Neuronal stem cell (in vitro differentiated cells): ENCODE data around the gene RPL21.

ENCODE experiments used
- DNase-seq: peaks from one replicate; pipeline ENCODE4 v3.0.0-alpha.2; 2013; ENCODE audit warnings: low spot score
- H2AFZ ChIP-seq: one replicate; pipeline ENCODE4 v1.6.1; 2013; ENCODE audit warnings: mild to moderate bottlenecking, low read length, inconsistent platforms
- H2AK5ac ChIP-seq: 2 replicates; pipeline ENCODE4 v1.6.1; 2013; ENCODE audit warnings: low read depth, mild to moderate bottlenecking, inconsistent platforms, low read length, moderate library complexity, mixed read lengths
- H2BK120ac ChIP-seq: 2 replicates; pipeline ENCODE4 v1.6.1; 2013; ENCODE audit warnings: low read depth, mild to moderate bottlenecking, inconsistent platforms, low read length, moderate library complexity, mixed read lengths
- H2BK12ac ChIP-seq: one replicate; pipeline ENCODE4 v1.6.1; 2013; ENCODE audit warnings: low read length, inconsistent platforms
- H2BK15ac ChIP-seq: 2 replicates; pipeline ENCODE4 v1.6.1; 2013; ENCODE audit warnings: mild to moderate bottlenecking, low read length, inconsistent platforms, mixed read lengths
- H2BK5ac ChIP-seq: one replicate; pipeline ENCODE4 v1.6.1; 2013; ENCODE audit warnings: inconsistent platforms, mild to moderate bottlenecking, low read length, moderate library complexity
- H3K14ac ChIP-seq: one replicate; pipeline ENCODE4 v1.6.1; 2013; ENCODE audit warnings: low read length, inconsistent platforms
- H3K18ac ChIP-seq: 2 replicates; pipeline ENCODE4 v1.6.1; 2013; ENCODE audit warnings: low read length, inconsistent platforms
- H3K23ac ChIP-seq: 2 replicates; pipeline ENCODE4 v1.6.1; 2013; ENCODE audit warnings: low read depth, mild to moderate bottlenecking, mixed read lengths, low read length, inconsistent platforms; ENCODE audit not compliant: poor library complexity
- H3K27ac ChIP-seq: replicated peaks from 3 replicates; pipeline ENCODE4 v1.5.1; 2013; ENCODE audit warnings: low read length, inconsistent platforms
- H3K27me3 ChIP-seq, 3 experiments: 2 replicates each; pipeline ENCODE4 v1.6.1; 2013; ENCODE audit warnings: low read length in 3 of 3, mild to moderate bottlenecking in 2 of 3, inconsistent platforms in 1 of 3, low read depth in 1 of 3, mixed read lengths in 1 of 3, moderate library complexity in 1 of 3; ENCODE audit not compliant: control insufficient read depth in 3 of 3, insufficient read depth in 3 of 3
- H3K36me3 ChIP-seq, 2 donors: replicated peaks in 1 of 2; 2 replicates each; pipeline ENCODE4 v1.6.1; 2013; ENCODE audit warnings: low read length in 2 of 2; ENCODE audit not compliant: control insufficient read depth in 2 of 2, insufficient read depth in 2 of 2
- H3K4ac ChIP-seq: 2 replicates; pipeline ENCODE4 v1.6.1; 2013; ENCODE audit warnings: inconsistent platforms, mild to moderate bottlenecking, low read length, moderate library complexity
- H3K4me1 ChIP-seq, 2 donors: 1 replicate in 1 of 2; 2 replicates in 1 of 2; pipeline ENCODE4 v1.6.1; 2013; ENCODE audit warnings: low read length in 2 of 2, low read depth in 1 of 2; ENCODE audit not compliant: control insufficient read depth in 2 of 2, insufficient read depth in 1 of 2
- H3K4me2 ChIP-seq: one replicate; pipeline ENCODE4 v1.6.1; 2013; ENCODE audit warnings: mild to moderate bottlenecking, low read length, inconsistent platforms; ENCODE audit not compliant: insufficient read depth, poor library complexity, severe bottlenecking
- H3K4me3 ChIP-seq, 2 donors: 2 replicates each; pipeline ENCODE4 v1.5.1; 2013; ENCODE audit warnings: low read length in 2 of 2, mild to moderate bottlenecking in 2 of 2, inconsistent platforms in 1 of 2, moderate library complexity in 1 of 2
- H3K79me1 ChIP-seq: one replicate; pipeline ENCODE4 v1.6.1; 2013; ENCODE audit warnings: low read depth, mild to moderate bottlenecking, inconsistent platforms, low read length, moderate library complexity
- H3K9ac ChIP-seq: one replicate; pipeline ENCODE4 v1.6.1; 2013; ENCODE audit warnings: mild to moderate bottlenecking, low read depth, low read length, inconsistent platforms; ENCODE audit not compliant: poor library complexity
- H3K9me3 ChIP-seq, 2 donors: replicated peaks in 1 of 2; 2 replicates each; pipeline versions ENCODE3 to v1.6.1; 2013; ENCODE audit warnings: low read length in 2 of 2, mild to moderate bottlenecking in 2 of 2, inconsistent platforms in 1 of 2, low read depth in 1 of 2, mixed read lengths in 1 of 2, moderate library complexity in 1 of 2; ENCODE audit not compliant: control insufficient read depth in 2 of 2, insufficient read depth in 1 of 2
- H4K8ac ChIP-seq: one replicate; pipeline ENCODE4 v1.6.1; 2013; ENCODE audit warnings: low read depth, mild to moderate bottlenecking, inconsistent platforms, low read length, moderate library complexity
- H4K91ac ChIP-seq: one replicate; pipeline ENCODE4 v1.6.1; 2013; ENCODE audit warnings: low read length, low read depth, mild to moderate bottlenecking, inconsistent platforms; ENCODE audit not compliant: poor library complexity
- WGBS, 2 donors: extraction: QIAGEN DNeasy Blood & Tissue Kit; methylation state at CpG; one replicate each; pipeline ENCODE4 v1.1.7; 2013; ENCODE audit warnings: missing lambda C conversion rate in 2 of 2, mixed read lengths in 1 of 2; ENCODE audit not compliant: insufficient read length in 2 of 2, insufficient replicate concordance in 1 of 2; ENCODE audit errors: extremely low coverage in 2 of 2; 5-methylcytosine and 5-hydroxymethylcytosine counted together

The RPL21 gene

DNA sequence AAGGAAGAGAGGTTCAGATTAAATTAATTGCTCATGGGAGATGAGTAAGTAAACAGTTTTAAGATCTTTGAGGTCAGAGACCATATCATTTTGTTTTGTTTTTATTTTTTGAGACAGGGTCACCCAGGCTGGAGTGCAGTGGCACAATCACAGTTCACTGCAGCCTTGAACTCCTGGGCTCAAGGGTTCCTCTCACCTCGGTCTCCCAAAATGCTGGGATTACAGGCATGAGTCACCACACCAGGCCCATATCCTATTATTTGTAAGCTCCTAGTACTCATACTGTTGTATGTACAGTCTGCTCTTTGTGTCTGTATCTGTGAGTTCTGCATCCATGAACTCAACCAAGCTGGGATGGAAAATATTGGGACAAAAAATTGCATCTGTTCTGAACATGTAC lies 13.3 kb downstream of the RPL21 start:
- H3K27me3 ChIP-seq: peaks cover 0 to 4% (median 0%) of the 10 kb centered on the region in 3 experiments
- WGBS, 2 donors: no CpG with 5 or more reads among the region's 1 CpG
- no peak overlapping the region for H2BK12ac ChIP-seq
- no peak overlapping the region for H4K8ac ChIP-seq
- no peak overlapping the region for H2AK5ac ChIP-seq
- H3K4ac ChIP-seq: no peak overlapping the region
- DNase-seq: no peak
- no peak overlapping the region for H2BK5ac ChIP-seq
- H3K14ac ChIP-seq: no peak overlapping the region
- no peak overlapping the region for H3K27ac ChIP-seq
- peaks cover 3 to 26% of the 10 kb centered on the region in 2 donors for H3K36me3 ChIP-seq
- no peak overlapping the region for H3K18ac ChIP-seq
- H3K9me3 ChIP-seq: no peaks in the 10 kb centered on the region
- H3K23ac ChIP-seq: no peak overlapping the region
- H3K79me1 ChIP-seq: no peaks in the 10 kb centered on the region
- H2BK120ac ChIP-seq: no peak overlapping the region
- H2AFZ ChIP-seq: peak overlapping the region; percentile 30
- H3K4me2 ChIP-seq: no peak overlapping the region
- H2BK15ac ChIP-seq: no peak overlapping the region
- no peak overlapping the region for H3K9ac ChIP-seq
- peaks cover 0 to 16% of the 10 kb centered on the region in 2 donors for H3K4me1 ChIP-seq
- H4K91ac ChIP-seq: no peak overlapping the region
- no peak overlapping the region for H3K4me3 ChIP-seq

GRCh38 chr13:27266917-27267316 lies 15.6 kb downstream of the RPL21 start:
- H2BK5ac ChIP-seq: no peak overlapping the region
- H3K4me1 ChIP-seq: peaks cover 2 to 16% of the 10 kb centered on the region in 2 donors
- no peak overlapping the region for H3K27ac ChIP-seq
- no peaks in the 10 kb centered on the region for H3K9me3 ChIP-seq
- no peak overlapping the region for H3K4ac ChIP-seq
- no peak overlapping the region for H2BK120ac ChIP-seq
- no peak overlapping the region for H2BK15ac ChIP-seq
- DNase-seq: no peak
- no peak overlapping the region for H4K8ac ChIP-seq
- H4K91ac ChIP-seq: no peak overlapping the region
- no peaks in the 10 kb centered on the region for H3K79me1 ChIP-seq
- H3K4me3 ChIP-seq: no peak overlapping the region
- H3K27me3 ChIP-seq: peaks cover 0 to 14% (median 6%) of the 10 kb centered on the region in 3 experiments
- H3K36me3 ChIP-seq: peaks cover 0 to 3% of the 10 kb centered on the region in 2 donors
- no peak overlapping the region for H2AK5ac ChIP-seq
- no peak overlapping the region for H3K23ac ChIP-seq
- H3K18ac ChIP-seq: no peak overlapping the region
- H3K9ac ChIP-seq: no peak overlapping the region
- no peak overlapping the region for H3K4me2 ChIP-seq
- no peak overlapping the region for H2AFZ ChIP-seq
- no CpG with 5 or more reads among the region's 2 CpGs for WGBS, 2 donors
- H3K14ac ChIP-seq: no peak overlapping the region
- no peak overlapping the region for H2BK12ac ChIP-seq

DNA sequence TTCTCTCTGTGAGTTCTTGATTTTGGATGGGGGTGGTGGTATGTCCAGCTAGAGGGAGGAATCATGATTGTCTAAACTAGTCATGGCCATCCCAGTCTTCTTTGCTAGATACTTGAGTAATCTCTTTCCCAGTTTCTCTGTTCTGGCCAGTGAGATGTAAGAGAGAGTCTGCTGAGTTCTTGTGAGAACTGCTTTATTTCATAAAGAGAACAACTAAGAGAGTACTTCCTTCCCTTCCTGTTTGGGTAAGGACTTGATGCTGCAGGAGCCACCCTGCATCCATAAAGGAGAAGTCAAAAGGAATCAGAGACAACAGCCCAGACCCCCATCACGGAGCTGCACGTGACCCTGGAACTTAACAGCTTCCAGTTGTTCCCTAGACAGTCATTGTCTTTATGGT lies 16.2 kb downstream of the RPL21 start:
- Histone ChIP-seq H3K4ac (no peak overlapping the region), H2BK12ac (no peak overlapping the region), H3K4me3 (no peak overlapping the region), H3K4me2 (no peak overlapping the region), H3K23ac (no peak overlapping the region), H3K79me1 (no peaks in the 10 kb centered on the region), H3K27ac (no peak overlapping the region), H3K9me3 (no peaks in the 10 kb centered on the region), H2BK5ac (no peak overlapping the region), H3K27me3 (peaks cover 0 to 14% (median 6%) of the 10 kb centered on the region in 3 experiments), H2BK120ac (no peak overlapping the region), H2BK15ac (no peak overlapping the region), H4K91ac (no peak overlapping the region), H3K9ac (no peak overlapping the region), H3K4me1 (peaks cover 2 to 16% of the 10 kb centered on the region in 2 donors), H2AFZ (no peak overlapping the region), H2AK5ac (no peak overlapping the region), H3K14ac (no peak overlapping the region), H3K18ac (no peak overlapping the region), H3K36me3 (no peaks in the 10 kb centered on the region), H4K8ac (no peak overlapping the region)
- no peak for DNase-seq
- no CpG with 5 or more reads among the region's 2 CpGs for WGBS, 2 donors

- Histone ChIP-seq H3K27ac (no peak overlapping the region), H2AFZ (no peak overlapping the region), H3K18ac (no peak overlapping the region), H3K9ac (no peak overlapping the region), H2AK5ac (no peak overlapping the region), H2BK12ac (no peak overlapping the region), H4K91ac (no peak overlapping the region), H2BK5ac (no peak overlapping the region), H3K79me1 (no peaks in the 10 kb centered on the region), H3K4me1 (peaks cover 2 to 7% of the 10 kb centered on the region in 2 donors), H3K27me3 (peaks cover 0 to 14% (median 6%) of the 10 kb centered on the region in 3 experiments), H2BK120ac (no peak overlapping the region), H3K4me2 (no peak overlapping the region), H4K8ac (no peak overlapping the region), H2BK15ac (no peak overlapping the region), H3K4me3 (no peak overlapping the region), H3K4ac (no peak overlapping the region), H3K36me3 (no peaks in the 10 kb centered on the region), H3K14ac (no peak overlapping the region), H3K9me3 (no peaks in the 10 kb centered on the region), H3K23ac (no peak overlapping the region)
- no peak for DNase-seq
- no CpG with 5 or more reads among the region's 2 CpGs for WGBS, 2 donors
These were observed 17.8 kb downstream of the RPL21 start for GRCh38 chr13:27269114-27269665.
